Measurements from ENCODE around the gene TANGO2. TPM values are rescaled to one million over a fixed set of nuclear protein-coding genes. Genes with fewer than 3 reads are reported as not detected.

TANGO2 gene
- polyA plus RNA-seq, 1 of the 3 experiments (the other 2 are of a cell fraction), result 20.7 TPM

DNA sequence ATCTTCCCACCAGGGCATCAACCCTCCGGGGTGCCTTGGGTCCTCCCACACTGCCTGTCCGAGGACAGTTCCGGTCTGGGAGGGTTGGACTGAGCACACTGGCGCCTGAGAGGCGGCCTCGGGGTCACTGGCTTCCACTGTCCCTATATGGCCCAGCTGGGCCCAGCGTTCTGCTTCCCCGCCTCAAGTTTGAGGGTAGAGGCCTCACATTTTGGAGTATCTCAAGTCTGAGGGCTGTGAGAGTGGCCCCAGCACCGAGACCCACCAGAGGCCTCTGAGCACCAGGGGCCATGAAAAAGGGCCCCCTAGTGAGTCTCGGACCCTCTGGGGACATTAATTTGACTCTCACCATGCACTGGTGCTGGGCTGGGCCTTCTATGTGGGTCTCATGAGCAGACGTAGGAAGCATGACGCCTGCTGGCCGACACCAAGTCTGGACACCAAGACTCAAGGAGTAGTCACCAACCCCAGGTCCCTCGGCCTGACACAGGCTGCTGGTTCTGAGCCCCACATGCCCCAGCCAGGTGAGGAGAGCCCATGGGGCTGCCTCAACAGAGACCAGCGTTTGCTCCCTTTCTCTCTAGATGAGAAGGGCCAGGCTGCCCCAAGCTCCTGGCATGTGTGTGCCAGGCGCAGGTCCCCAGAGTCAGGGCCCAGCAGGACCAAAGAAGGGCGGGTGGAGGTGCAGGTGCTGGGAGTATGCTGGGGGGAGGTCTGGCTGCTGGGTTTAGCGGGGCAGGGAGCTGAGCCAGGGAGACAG is 31.8 kb upstream of the TANGO2 start:
- Histone ChIP-seq H2AFZ (ENCODE audit: low read depth) (no peak overlapping the region), H3K4me2 (no peak overlapping the region), H3K79me2 (ENCODE audit: insufficient read depth) (peaks cover 7% of the 10 kb centered on the region; the same call in 1 of the 2 replicates), H3K27me3 (ENCODE audit: insufficient read depth) (no peaks in the 10 kb centered on the region), H3K9me3 (no peaks in the 10 kb centered on the region), H3F3A (replicated peaks; ENCODE audit: insufficient read depth) (no peaks in the 10 kb centered on the region), H3K36me3 (replicated peaks in 1 of 2; ENCODE audit: control insufficient read depth in 1 of 2, insufficient read depth in 2 of 2, low read length in 1 of 2) (no peaks in the 10 kb centered on the region), H3K27ac (ENCODE audit: low read depth in 2 of 2, low read length in 1 of 2) (no peak overlapping the region; a peak in 1 of 4 replicates), H3K9ac (no peak overlapping the region), H3K9me2 (no peaks in the 10 kb centered on the region), H4K20me1 (ENCODE audit: insufficient read depth) (peaks cover 15% of the 10 kb centered on the region), H3K4me3 (ENCODE audit: low read depth in 2 of 2, low read length in 1 of 2) (no peak overlapping the region), H3K4me1 (ENCODE audit: control insufficient read depth in 1 of 2, insufficient read depth in 2 of 2, low read depth in 1 of 2, low read length in 1 of 2) (peaks cover 6 to 72% of the 10 kb centered on the region in 2 experiments; a peak in 3 of 4 replicates)
- ChIA-PET CTCF (interaction anchor here (0.7 to 16.4 kb wide), 5 partner anchors 11 to 23 kb away, joined by 3 to 224 read pairs (median 4); no protein-coding TSS in a partner anchor), POLR2A (interaction anchor here (1.5 kb wide), 1 partner anchor 24 kb away, joined by 4 read pairs; no protein-coding TSS in a partner anchor)
- 90% methylated on average over 13 of the region's 18 CpGs for WGBS (ENCODE audit: low lambda C conversion rate)
- no peak for DNase-seq
- TF ChIP-seq SIN3A (IDR thresholded peaks at IDR 0.05; ENCODE audit: borderline replicate concordance, low read depth, low read length) (no peak), NFIC (IDR thresholded peaks at IDR 0.05; ENCODE audit: borderline replicate concordance) (no peak), POLR2AphosphoS5 (IDR thresholded peaks at IDR 0.05; ENCODE audit: low read depth, low read length) (no peak), CHD2 (IDR thresholded peaks at IDR 0.05; ENCODE audit: low read length, partially characterized antibody) (no peak), RCOR1 (IDR thresholded peaks at IDR 0.05; ENCODE audit: low read length) (no peak), EP300 (IDR thresholded peaks at IDR 0.05; ENCODE audit: borderline replicate concordance in 1 of 2, low read depth in 1 of 2, low read length in 1 of 2) (no peak), RAD21 (IDR thresholded peaks at IDR 0.05; ENCODE audit: low read length) (no peak), ELF1 (IDR thresholded peaks at IDR 0.05) (no peak), USF2 (IDR thresholded peaks at IDR 0.05; ENCODE audit: borderline replicate concordance, low read depth, low read length) (no peak), GATA2 (CRISPR knock-in tag; IDR thresholded peaks at IDR 0.05) (no peak), NRF1 (IDR thresholded peaks at IDR 0.05; ENCODE audit: low read depth, low read length) (no peak), TEAD4 (IDR thresholded peaks at IDR 0.05; ENCODE audit: borderline replicate concordance, insufficient read depth) (no peak), FOXM1 (IDR thresholded peaks at IDR 0.05; ENCODE audit: low read depth) (no peak), RXRA (IDR thresholded peaks at IDR 0.05; ENCODE audit: borderline replicate concordance, low read depth) (no peak)
- TF ChIP-seq, protein P1, sequence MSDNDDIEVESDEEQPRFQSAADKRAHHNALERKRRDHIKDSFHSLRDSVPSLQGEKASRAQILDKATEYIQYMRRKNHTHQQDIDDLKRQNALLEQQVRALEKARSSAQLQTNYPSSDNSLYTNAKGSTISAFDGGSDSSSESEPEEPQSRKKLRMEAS (IDR thresholded peaks at IDR 0.05; ENCODE audit: low read depth), result no peak
- TF ChIP-seq, protein P2, sequence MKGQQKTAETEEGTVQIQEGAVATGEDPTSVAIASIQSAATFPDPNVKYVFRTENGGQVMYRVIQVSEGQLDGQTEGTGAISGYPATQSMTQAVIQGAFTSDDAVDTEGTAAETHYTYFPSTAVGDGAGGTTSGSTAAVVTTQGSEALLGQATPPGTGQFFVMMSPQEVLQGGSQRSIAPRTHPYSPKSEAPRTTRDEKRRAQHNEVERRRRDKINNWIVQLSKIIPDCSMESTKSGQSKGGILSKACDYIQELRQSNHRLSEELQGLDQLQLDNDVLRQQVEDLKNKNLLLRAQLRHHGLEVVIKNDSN (IDR thresholded peaks at IDR 0.05; ENCODE audit: borderline replicate concordance, low read depth), result no peak
- TF ChIP-seq, protein P3, sequence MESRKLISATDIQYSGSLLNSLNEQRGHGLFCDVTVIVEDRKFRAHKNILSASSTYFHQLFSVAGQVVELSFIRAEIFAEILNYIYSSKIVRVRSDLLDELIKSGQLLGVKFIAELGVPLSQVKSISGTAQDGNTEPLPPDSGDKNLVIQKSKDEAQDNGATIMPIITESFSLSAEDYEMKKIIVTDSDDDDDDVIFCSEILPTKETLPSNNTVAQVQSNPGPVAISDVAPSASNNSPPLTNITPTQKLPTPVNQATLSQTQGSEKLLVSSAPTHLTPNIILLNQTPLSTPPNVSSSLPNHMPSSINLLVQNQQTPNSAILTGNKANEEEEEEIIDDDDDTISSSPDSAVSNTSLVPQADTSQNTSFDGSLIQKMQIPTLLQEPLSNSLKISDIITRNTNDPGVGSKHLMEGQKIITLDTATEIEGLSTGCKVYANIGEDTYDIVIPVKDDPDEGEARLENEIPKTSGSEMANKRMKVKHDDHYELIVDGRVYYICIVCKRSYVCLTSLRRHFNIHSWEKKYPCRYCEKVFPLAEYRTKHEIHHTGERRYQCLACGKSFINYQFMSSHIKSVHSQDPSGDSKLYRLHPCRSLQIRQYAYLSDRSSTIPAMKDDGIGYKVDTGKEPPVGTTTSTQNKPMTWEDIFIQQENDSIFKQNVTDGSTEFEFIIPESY (IDR thresholded peaks at IDR 0.05; ENCODE audit: borderline replicate concordance, low read depth), result no peak
- TF ChIP-seq, protein P4, sequence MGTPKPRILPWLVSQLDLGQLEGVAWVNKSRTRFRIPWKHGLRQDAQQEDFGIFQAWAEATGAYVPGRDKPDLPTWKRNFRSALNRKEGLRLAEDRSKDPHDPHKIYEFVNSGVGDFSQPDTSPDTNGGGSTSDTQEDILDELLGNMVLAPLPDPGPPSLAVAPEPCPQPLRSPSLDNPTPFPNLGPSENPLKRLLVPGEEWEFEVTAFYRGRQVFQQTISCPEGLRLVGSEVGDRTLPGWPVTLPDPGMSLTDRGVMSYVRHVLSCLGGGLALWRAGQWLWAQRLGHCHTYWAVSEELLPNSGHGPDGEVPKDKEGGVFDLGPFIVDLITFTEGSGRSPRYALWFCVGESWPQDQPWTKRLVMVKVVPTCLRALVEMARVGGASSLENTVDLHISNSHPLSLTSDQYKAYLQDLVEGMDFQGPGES (IDR thresholded peaks at IDR 0.05; ENCODE audit: low read depth, low read length), result no peak
- TF ChIP-seq, protein P5, sequence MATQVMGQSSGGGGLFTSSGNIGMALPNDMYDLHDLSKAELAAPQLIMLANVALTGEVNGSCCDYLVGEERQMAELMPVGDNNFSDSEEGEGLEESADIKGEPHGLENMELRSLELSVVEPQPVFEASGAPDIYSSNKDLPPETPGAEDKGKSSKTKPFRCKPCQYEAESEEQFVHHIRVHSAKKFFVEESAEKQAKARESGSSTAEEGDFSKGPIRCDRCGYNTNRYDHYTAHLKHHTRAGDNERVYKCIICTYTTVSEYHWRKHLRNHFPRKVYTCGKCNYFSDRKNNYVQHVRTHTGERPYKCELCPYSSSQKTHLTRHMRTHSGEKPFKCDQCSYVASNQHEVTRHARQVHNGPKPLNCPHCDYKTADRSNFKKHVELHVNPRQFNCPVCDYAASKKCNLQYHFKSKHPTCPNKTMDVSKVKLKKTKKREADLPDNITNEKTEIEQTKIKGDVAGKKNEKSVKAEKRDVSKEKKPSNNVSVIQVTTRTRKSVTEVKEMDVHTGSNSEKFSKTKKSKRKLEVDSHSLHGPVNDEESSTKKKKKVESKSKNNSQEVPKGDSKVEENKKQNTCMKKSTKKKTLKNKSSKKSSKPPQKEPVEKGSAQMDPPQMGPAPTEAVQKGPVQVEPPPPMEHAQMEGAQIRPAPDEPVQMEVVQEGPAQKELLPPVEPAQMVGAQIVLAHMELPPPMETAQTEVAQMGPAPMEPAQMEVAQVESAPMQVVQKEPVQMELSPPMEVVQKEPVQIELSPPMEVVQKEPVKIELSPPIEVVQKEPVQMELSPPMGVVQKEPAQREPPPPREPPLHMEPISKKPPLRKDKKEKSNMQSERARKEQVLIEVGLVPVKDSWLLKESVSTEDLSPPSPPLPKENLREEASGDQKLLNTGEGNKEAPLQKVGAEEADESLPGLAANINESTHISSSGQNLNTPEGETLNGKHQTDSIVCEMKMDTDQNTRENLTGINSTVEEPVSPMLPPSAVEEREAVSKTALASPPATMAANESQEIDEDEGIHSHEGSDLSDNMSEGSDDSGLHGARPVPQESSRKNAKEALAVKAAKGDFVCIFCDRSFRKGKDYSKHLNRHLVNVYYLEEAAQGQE (IDR thresholded peaks at IDR 0.05; ENCODE audit: low read depth, low read length), result no peak
- TF ChIP-seq, protein P6, sequence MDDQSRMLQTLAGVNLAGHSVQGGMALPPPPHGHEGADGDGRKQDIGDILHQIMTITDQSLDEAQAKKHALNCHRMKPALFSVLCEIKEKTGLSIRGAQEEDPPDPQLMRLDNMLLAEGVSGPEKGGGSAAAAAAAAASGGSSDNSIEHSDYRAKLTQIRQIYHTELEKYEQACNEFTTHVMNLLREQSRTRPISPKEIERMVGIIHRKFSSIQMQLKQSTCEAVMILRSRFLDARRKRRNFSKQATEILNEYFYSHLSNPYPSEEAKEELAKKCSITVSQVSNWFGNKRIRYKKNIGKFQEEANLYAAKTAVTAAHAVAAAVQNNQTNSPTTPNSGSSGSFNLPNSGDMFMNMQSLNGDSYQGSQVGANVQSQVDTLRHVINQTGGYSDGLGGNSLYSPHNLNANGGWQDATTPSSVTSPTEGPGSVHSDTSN (IDR thresholded peaks at IDR 0.05), result no peak
